Measurements from ENCODE around the gene CDKN2AIP. TPM values are rescaled to one million over a fixed set of nuclear protein-coding genes. Genes with fewer than 3 reads are reported as not detected.
A peak's percentile ranks its signal among the peaks of the same experiment; 100 is the strongest.

Gene CDKN2AIP
- 31.0 TPM for total RNA-seq

GRCh38 chr4:183444214-183445096 is at the start of gene CDKN2AIP:
Gene CDKN2AIP, plus strand, starts transcription at chr4:183444636. Its CDS starts 162 bp downstream, at chr4:183444798.
- peak; percentile 95 to 96 (median 96) for DNase-seq (ENCODE audit: low read depth in 2 of 3, low spot score in 2 of 3)

GRCh38 chr4:183395395-183395794 is 49.0 kb upstream of the CDKN2AIP start:
- DNase-seq (ENCODE audit: low read depth in 2 of 3, low spot score in 2 of 3) = peak in 2 of 3 donors; percentile 63 to 79

- peak in 1 of 3 donors; percentile 24 for DNase-seq (ENCODE audit: low read depth in 2 of 3, low spot score in 2 of 3)
Measured at GRCh38 chr4:183396227-183396637, 48.2 kb upstream of the CDKN2AIP start.

- DNase-seq (ENCODE audit: low read depth in 2 of 3, low spot score in 2 of 3) = no peak
Measured at GRCh38 chr4:183397741-183398297, 46.6 kb upstream of the CDKN2AIP start.

- peak; percentile 19 to 85 (median 75) for DNase-seq (ENCODE audit: low read depth in 2 of 3, low spot score in 2 of 3)
Measured at GRCh38 chr4:183398298-183399125, 45.9 kb upstream of the CDKN2AIP start.

- no peak for DNase-seq (ENCODE audit: low read depth in 2 of 3, low spot score in 2 of 3)
Measured at GRCh38 chr4:183399126-183399522, 45.3 kb upstream of the CDKN2AIP start.

GRCh38 chr4:183399616-183400015 is 44.8 kb upstream of the CDKN2AIP start:
- peak in 1 of 3 donors; percentile 36 for DNase-seq (ENCODE audit: low read depth in 2 of 3, low spot score in 2 of 3)

GRCh38 chr4:183400035-183400434 is 44.4 kb upstream of the CDKN2AIP start:
- DNase-seq (ENCODE audit: low read depth in 2 of 3, low spot score in 2 of 3) = no peak

GRCh38 chr4:183401473-183401872 is 43.0 kb upstream of the CDKN2AIP start:
- no peak for DNase-seq (ENCODE audit: low read depth in 2 of 3, low spot score in 2 of 3)

- DNase-seq (ENCODE audit: low read depth in 2 of 3, low spot score in 2 of 3) = no peak
Measured at GRCh38 chr4:183402771-183403170, 41.7 kb upstream of the CDKN2AIP start.

GRCh38 chr4:183403486-183403885 is 41.0 kb upstream of the CDKN2AIP start:
- DNase-seq (ENCODE audit: low read depth in 2 of 3, low spot score in 2 of 3) = no peak

GRCh38 chr4:183403961-183404360 is 40.5 kb upstream of the CDKN2AIP start:
- no peak for DNase-seq (ENCODE audit: low read depth in 2 of 3, low spot score in 2 of 3)

- DNase-seq (ENCODE audit: low read depth in 2 of 3, low spot score in 2 of 3) = no peak
Measured at GRCh38 chr4:183405303-183405702, 39.1 kb upstream of the CDKN2AIP start.

GRCh38 chr4:183407128-183407585 is 37.3 kb upstream of the CDKN2AIP start:
- DNase-seq (ENCODE audit: low read depth in 2 of 3, low spot score in 2 of 3) = peak; percentile 78 to 92 (median 90)

GRCh38 chr4:183407635-183408464 is 36.6 kb upstream of the CDKN2AIP start:
- no peak for DNase-seq (ENCODE audit: low read depth in 2 of 3, low spot score in 2 of 3)

- DNase-seq (ENCODE audit: low read depth in 2 of 3, low spot score in 2 of 3) = peak in 2 of 3 donors; percentile 55 to 68
Measured at GRCh38 chr4:183408796-183409195, 35.6 kb upstream of the CDKN2AIP start.

- no peak for DNase-seq (ENCODE audit: low read depth in 2 of 3, low spot score in 2 of 3)
Measured at GRCh38 chr4:183409483-183409882, 35.0 kb upstream of the CDKN2AIP start.

- DNase-seq (ENCODE audit: low read depth in 2 of 3, low spot score in 2 of 3) = no peak
Measured at GRCh38 chr4:183409934-183410333, 34.5 kb upstream of the CDKN2AIP start.

- no peak for DNase-seq (ENCODE audit: low read depth in 2 of 3, low spot score in 2 of 3)
Measured at GRCh38 chr4:183411291-183411861, 33.1 kb upstream of the CDKN2AIP start.

GRCh38 chr4:183412821-183413220 is 31.6 kb upstream of the CDKN2AIP start:
- DNase-seq (ENCODE audit: low read depth in 2 of 3, low spot score in 2 of 3) = no peak
